ENCODE results near the gene NUF2. TPM values are rescaled to one million over a fixed set of nuclear protein-coding genes. Genes with fewer than 3 reads are reported as not detected.

NUF2 gene
- total RNA-seq, 1 experiment from 2014 or later, result 62.1 TPM

GRCh38 chr1:163361123-163361934 is 39.6 kb downstream of the NUF2 start:
- TF ChIP-seq CTCF (conservative IDR thresholded peaks at IDR 0.05; ENCODE audit: low read depth, low read length) (peak; percentile 82), EZH2phosphoT487 (IDR thresholded peaks at IDR 0.05; ENCODE audit: borderline replicate concordance, low read length) (no peak), EZH2 (IDR thresholded peaks at IDR 0.05; ENCODE audit: low read length, unreplicated experiment) (no peak)
- H3K36me3 ChIP-seq (ENCODE audit: low read depth, low read length), result peaks cover 3% of the 10 kb centered on the region; the same call in 1 of the 2 replicates
- no peak overlapping the region for H3K9ac ChIP-seq (ENCODE audit: low read length)
- H3K27ac ChIP-seq (ENCODE audit: low read length), result no peak overlapping the region
- H3K4me1 ChIP-seq (ENCODE audit: insufficient read depth, low read length), result no peaks in the 10 kb centered on the region
- no peaks in the 10 kb centered on the region for H3K9me3 ChIP-seq (ENCODE audit: low read length)
- H4K20me1 ChIP-seq (ENCODE audit: low read length), result no peaks in the 10 kb centered on the region
- H2AFZ ChIP-seq (ENCODE audit: low read length), result no peak overlapping the region
- intact Hi-C loops (cut with micrococcal nuclease), result loop anchor here (1.0 kb wide), 2 partner anchors 49 to 167 kb away; no protein-coding TSS in a partner anchor
- ChIA-PET CTCF (no interaction called here), POLR2A (ENCODE audit: unreplicated experiment) (no interaction called here)
- H3F3A ChIP-seq (ENCODE audit: low read length, unreplicated experiment), result no peaks in the 10 kb centered on the region
- H3K27me3 ChIP-seq (ENCODE audit: low read length), result peaks cover 8% of the 10 kb centered on the region
- H3K9me2 ChIP-seq (replicated peaks; ENCODE audit: low read length), result no peaks in the 10 kb centered on the region
- BruUV-seq (replicated peaks), result no TSS peak
- no peaks in the 10 kb centered on the region for H3K79me2 ChIP-seq (ENCODE audit: low read length)
- no peak overlapping the region for H3K4me2 ChIP-seq (ENCODE audit: low read length)
- no peak overlapping the region for H3K4me3 ChIP-seq (ENCODE audit: low read length)
- ATAC-seq, result peak; percentile 83
- DNase-seq, result peak; percentile 60

GRCh38 chr1:163365186-163365585 is 43.4 kb downstream of the NUF2 start:
- no peaks in the 10 kb centered on the region for H3K9me3 ChIP-seq (ENCODE audit: low read length)
- peaks cover 39% of the 10 kb centered on the region for H3K27me3 ChIP-seq (ENCODE audit: low read length)
- H4K20me1 ChIP-seq (ENCODE audit: low read length), result no peaks in the 10 kb centered on the region
- H3K36me3 ChIP-seq (ENCODE audit: low read depth, low read length), result no peaks in the 10 kb centered on the region
- H3F3A ChIP-seq (ENCODE audit: low read length, unreplicated experiment), result no peaks in the 10 kb centered on the region
- no peak overlapping the region for H3K9ac ChIP-seq (ENCODE audit: low read length)
- ATAC-seq (no peak), DNase-seq (no peak)
- H3K79me2 ChIP-seq (ENCODE audit: low read length), result no peaks in the 10 kb centered on the region
- POLR2A ChIA-PET (ENCODE audit: unreplicated experiment), result no interaction called here
- CTCF ChIA-PET, result no interaction called here
- H3K9me2 ChIP-seq (replicated peaks; ENCODE audit: low read length), result no peaks in the 10 kb centered on the region
- H3K4me1 ChIP-seq (ENCODE audit: insufficient read depth, low read length), result no peaks in the 10 kb centered on the region
- no peak overlapping the region for H2AFZ ChIP-seq (ENCODE audit: low read length)
- no peak overlapping the region for H3K4me3 ChIP-seq (ENCODE audit: low read length)
- H3K4me2 ChIP-seq (ENCODE audit: low read length), result no peak overlapping the region
- intact Hi-C loops (cut with micrococcal nuclease), result no loop called here
- no peak overlapping the region for H3K27ac ChIP-seq (ENCODE audit: low read length)
- BruUV-seq (replicated peaks), result no TSS peak
- TF ChIP-seq EZH2 (IDR thresholded peaks at IDR 0.05; ENCODE audit: low read length, unreplicated experiment), result no peak
- no peak for TF ChIP-seq CTCF (conservative IDR thresholded peaks at IDR 0.05; ENCODE audit: low read depth, low read length)
- TF ChIP-seq EZH2phosphoT487 (IDR thresholded peaks at IDR 0.05; ENCODE audit: borderline replicate concordance, low read length), result no peak

- peaks cover 43% of the 10 kb centered on the region for H3K27me3 ChIP-seq (ENCODE audit: low read length)
- ChIA-PET POLR2A (ENCODE audit: unreplicated experiment) (no interaction called here), CTCF (interaction anchor here (0.5 kb wide), 1 partner anchor 518 kb away, joined by 4 read pairs; no protein-coding TSS in a partner anchor)
- no peak for TF ChIP-seq CTCF (conservative IDR thresholded peaks at IDR 0.05; ENCODE audit: low read depth, low read length)
- no peak for TF ChIP-seq EZH2 (IDR thresholded peaks at IDR 0.05; ENCODE audit: low read length, unreplicated experiment)
- TF ChIP-seq EZH2phosphoT487 (IDR thresholded peaks at IDR 0.05; ENCODE audit: borderline replicate concordance, low read length), result no peak
- H3F3A ChIP-seq (ENCODE audit: low read length, unreplicated experiment), result no peaks in the 10 kb centered on the region
- BruUV-seq (replicated peaks), result no TSS peak
- DNase-seq (no peak), ATAC-seq (no peak)
- H3K4me1 ChIP-seq (ENCODE audit: insufficient read depth, low read length), result no peaks in the 10 kb centered on the region
- H3K9me2 ChIP-seq (replicated peaks; ENCODE audit: low read length), result no peaks in the 10 kb centered on the region
- H3K9ac ChIP-seq (ENCODE audit: low read length), result no peak overlapping the region
- H3K4me3 ChIP-seq (ENCODE audit: low read length), result no peak overlapping the region
- no peaks in the 10 kb centered on the region for H3K36me3 ChIP-seq (ENCODE audit: low read depth, low read length)
- H3K9me3 ChIP-seq (ENCODE audit: low read length), result no peaks in the 10 kb centered on the region
- intact Hi-C loops (cut with micrococcal nuclease), result no loop called here
- no peaks in the 10 kb centered on the region for H3K79me2 ChIP-seq (ENCODE audit: low read length)
- H2AFZ ChIP-seq (ENCODE audit: low read length), result no peak overlapping the region
- H3K4me2 ChIP-seq (ENCODE audit: low read length), result no peak overlapping the region
- no peaks in the 10 kb centered on the region for H4K20me1 ChIP-seq (ENCODE audit: low read length)
- H3K27ac ChIP-seq (ENCODE audit: low read length), result no peak overlapping the region
Measured at GRCh38 chr1:163366555-163366954, 44.8 kb downstream of the NUF2 start.

Measured in PC-3 (cell line).